Measurements from ENCODE around the gene MAN1A1.
"Not testable (repeated sequence)": the region's sequence is repeated elsewhere in the genome, so short reads cannot be mapped to it uniquely, and the experiment has no call there.

MAN1A1 gene

DNA sequence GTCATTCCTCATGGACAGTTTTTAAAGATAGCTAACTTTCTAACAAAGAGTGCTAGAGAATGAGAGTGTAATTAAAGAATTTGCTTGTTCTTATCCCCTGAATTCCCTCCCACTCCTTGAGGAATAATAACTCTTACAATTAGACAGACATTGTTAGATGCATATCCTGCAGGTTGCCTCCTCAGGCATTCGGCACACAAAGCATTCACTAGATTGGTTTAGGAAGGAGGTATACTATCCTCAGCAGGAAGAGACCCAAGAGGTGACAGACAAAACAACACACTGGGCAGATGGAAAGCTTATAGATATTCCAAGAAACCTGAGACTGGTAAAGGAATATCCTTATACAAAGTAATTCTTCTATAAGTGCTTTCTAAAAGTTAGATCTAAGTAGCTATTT lies 162.0 kb downstream of the MAN1A1 start:
- DNase-seq, result no peak

DNA sequence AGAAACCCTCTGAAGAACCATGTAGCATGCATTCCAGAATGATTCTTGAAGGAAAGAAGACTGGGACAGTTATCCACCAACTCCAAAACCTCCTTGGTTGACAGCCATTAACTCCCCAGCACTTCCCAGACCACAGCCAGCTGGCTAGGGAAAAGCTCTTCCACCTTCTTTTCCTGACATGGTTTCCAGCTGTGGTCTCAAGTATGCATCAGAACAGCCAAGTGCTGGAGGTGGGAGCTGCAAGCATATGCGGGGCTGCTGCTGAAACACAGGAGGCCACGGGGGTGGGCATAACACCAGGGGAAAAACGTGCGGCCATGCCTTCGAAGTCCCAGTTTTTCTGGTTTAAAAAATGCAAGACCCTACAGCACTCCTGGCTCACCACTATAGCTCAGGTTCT lies 163.1 kb downstream of the MAN1A1 start:
- no peak for DNase-seq

DNA sequence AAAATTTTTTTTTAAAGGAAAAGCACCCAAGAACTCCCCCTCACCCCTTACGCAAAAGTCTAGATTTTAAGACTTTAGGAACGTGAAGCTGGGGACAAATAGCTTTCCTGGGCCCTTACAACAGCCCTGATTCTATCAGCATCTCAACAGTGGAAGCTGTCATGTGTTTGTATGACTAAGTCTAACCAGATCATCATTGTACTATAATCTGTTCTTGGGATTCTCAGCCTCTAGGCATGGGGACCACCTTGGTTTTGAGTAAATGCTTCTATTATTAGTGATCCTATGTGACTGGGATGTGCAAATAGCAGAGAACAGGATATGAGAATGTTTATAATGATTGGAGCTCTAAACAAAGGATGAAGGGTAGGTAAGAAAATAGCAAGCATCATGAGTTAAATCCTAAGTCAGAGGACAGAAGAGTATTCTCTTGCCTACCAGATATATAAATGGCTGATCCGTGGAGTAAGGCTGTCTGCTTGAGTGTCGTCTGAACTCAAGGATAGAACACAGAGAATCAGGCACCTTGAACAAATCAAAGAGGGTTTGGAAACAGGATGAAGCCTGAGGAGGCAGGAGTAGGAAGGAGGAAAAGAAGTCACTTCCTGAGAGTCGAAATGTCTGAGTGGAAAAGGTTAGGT lies 165.4 kb downstream of the MAN1A1 start:
- DNase-seq, result no peak

GRCh38 chr6:119183457-119183856 lies 166.1 kb downstream of the MAN1A1 start:
- no peak for DNase-seq

GRCh38 chr6:119182875-119183274 lies 166.7 kb downstream of the MAN1A1 start:
- DNase-seq, result no peak

DNA sequence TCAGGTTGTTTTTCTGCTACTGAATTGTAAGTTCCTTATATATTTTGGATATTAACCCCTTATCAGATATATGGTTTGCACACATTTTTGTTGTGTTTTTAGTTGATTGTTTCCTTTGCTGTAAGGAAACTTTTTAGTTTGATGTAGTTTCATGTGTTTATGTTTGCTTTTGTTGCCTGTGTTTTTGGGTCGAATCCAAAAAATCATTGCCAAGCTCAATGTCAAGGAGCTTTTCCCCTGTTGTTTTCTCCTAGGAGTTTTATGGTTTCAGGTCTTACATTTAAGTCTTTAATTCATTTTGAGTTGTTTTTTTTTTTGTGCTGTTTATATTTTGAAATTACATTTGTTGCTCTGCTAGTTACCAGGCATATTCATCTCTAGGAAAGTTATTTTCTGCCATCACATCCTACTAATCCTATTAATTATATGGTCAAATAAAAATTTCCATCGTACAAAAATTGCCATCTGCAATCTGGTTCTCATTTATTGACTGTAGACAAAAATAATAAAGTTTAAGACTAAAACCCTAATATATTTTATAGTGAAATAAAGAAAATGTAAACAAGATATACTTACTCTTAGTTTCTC lies 167.3 kb downstream of the MAN1A1 start:
- no peak for DNase-seq

DNA sequence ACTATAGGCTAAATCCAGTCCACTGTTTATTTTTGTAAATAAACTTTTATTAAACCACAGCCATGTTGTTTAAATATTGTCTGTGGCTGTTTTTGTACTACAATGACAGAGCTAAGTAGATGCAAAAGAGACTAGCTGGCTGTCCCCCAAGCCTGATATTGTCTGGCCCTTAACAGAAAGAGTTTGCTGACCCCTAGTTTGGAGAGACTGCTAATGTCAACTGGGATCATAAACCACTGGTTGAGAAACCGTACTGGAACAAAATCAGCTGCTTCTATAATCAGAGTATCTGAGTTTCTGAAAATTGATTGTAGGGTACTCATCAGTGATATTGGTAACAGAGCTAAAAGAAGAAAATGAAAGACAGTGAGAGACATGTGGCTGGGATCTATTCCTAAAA lies 168.5 kb downstream of the MAN1A1 start:
- DNase-seq, result no peak

- no peak for DNase-seq
These were observed 169.7 kb downstream of the MAN1A1 start for GRCh38 chr6:119179842-119180241.

GRCh38 chr6:119179062-119179461 lies 170.5 kb downstream of the MAN1A1 start:
- no peak for DNase-seq

DNA sequence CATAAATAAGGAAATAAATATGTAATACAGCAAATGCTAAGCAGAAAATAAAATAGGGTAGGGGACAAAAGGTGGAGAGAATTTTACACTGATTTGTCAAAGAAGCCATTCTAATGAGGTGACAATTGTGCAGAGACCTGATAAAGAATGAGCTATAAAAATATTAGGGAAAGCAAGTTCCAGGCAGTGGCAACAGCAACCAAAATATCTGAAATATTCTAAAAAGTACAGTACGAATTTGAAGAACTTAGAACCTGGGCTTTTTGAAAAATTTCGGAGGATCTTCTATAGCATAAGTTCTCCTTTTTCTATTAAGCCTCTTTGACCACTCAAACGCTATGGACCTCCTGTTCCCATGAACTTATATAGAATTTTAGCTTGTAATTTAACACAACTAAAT lies 173.1 kb downstream of the MAN1A1 start:
- no peak for DNase-seq

GRCh38 chr6:119174879-119175817 lies 174.4 kb downstream of the MAN1A1 start:
- DNase-seq, result no peak

DNA sequence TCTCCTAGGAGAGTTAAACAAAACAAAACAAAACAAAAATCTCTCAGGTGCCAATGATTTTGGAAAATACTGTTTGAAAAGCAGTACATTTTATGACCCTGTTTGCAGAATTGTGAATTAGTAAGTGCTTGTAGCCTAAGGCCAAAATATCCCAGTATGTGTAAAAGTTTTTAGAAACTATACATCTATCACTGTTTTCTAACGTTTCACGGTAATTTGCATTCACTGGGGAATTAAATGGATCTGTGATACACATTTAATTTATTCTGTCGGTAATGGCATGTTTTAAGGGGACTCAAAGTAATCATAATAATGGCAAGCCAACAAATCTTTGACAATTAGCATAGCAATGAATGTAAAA lies 175.5 kb downstream of the MAN1A1 start:
- DNase-seq, result no peak

DNA sequence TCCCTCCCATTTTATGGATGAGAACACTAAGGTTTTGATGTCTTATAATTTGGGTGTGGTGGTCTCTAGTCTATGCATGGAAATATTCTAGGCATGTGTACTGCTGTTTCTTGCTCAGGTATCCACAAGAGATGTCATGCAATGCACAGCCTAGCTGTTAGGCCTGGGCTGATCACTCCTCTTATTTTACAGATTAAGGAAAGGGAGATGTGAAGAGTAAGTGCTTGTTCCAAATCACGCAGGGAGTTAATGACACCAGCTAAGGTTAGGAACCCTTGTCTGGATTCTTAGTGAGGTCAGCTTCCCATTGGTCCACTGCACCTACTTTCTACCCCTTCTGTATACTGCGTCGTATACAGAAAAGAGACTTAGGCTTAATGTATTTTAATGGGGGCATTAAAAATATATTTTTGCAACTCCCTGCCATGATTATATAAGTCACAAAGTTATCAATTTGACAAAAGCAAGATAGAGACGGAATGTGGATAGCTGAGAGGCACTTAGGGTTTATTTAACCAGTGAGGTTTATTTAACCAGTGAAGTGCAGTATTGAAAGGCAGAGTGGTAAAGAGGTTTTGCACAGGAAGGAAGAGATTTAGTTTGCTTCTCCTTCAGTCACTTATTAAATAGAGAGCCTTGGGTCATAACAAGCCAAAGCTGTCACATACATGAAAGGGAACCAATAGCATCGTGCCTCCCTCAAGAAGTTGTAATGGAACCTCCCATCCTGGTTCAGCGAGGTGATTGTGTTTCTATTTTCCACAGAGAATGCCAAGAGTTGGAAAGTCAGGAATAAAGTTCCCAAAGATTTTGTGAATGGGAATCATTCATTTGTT lies 176.1 kb downstream of the MAN1A1 start:
- no peak for DNase-seq

DNA sequence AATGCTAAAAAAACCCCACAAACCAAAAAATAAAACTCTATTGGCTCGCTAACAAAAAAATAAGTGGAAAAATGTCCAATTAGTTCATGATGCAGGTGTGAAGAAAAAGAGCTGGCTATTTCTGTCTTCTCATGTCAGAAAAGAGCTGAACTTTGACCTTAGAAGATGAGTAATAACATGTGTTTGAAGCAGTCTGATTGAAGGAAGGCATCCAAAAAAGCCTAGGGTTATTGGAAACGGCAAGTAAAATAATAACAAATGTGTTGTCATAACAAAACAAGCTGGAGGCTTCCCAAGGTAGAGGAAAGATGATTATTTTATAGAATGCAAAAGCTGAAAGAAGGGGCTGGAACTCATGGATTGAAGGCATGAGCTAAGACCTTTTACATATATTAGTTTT lies 176.7 kb downstream of the MAN1A1 start:
- DNase-seq, result no peak

GRCh38 chr6:119171864-119172588 lies 177.5 kb downstream of the MAN1A1 start:
- no peak for DNase-seq

- no peak for DNase-seq
These were observed 178.3 kb downstream of the MAN1A1 start for GRCh38 chr6:119171088-119171841.

DNA sequence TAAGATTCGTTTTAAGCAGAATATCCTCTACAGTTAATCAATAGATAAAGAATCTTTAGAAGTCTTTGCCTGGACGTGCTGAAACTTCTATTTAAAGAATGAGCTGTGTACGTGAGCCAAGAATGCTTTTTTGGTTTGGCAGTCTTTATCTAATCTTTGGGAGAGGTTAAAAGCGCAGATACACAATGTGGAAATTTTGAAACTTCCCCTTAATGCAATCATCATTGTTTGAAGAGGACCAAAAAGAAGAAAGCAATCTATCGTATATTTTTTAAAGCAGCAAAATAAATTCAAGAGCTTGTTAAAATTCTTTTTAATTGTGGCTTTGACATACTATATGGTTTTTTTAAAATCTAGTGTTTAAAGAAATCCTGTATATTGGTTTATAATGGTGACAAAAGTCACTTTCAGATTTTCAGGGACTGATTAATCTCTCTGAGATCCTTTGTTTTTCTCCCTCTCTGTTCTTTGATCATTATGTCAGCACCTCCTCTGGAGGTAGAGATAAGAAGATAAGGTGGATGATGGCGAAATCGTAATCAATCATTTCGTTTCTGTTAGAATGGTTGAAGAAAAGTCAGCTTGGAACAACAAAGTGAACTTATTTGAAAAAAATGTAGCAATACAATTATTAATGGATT lies 179.0 kb downstream of the MAN1A1 start:
- DNase-seq, result no peak

- DNase-seq, result no peak
These were observed 179.5 kb downstream of the MAN1A1 start for GRCh38 chr6:119170103-119170446.

DNA sequence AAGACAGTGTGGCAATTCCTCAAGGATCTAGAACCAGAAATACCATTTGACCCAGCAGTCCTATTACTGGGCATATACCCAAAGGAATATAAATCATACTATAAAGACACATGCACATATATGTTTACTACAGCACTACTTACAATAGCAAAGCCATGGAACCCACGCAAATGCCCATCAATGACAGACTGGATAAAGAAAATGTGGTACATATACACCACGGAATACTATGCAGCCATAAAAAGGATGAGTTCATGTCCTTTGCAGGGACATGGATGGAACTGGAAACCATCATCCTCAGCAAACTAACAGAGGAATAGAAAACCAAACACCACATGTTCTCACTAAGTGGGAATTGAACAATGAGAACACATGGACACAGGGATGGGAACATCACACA lies 180.2 kb downstream of the MAN1A1 start:
- DNase-seq, result not testable (repeated sequence)

GRCh38 chr6:119166024-119166784 lies 183.4 kb downstream of the MAN1A1 start:
- peak; percentile 43 for DNase-seq
